Lung (tissue), 12 donors: Measurements from ENCODE around the gene NCAPG. TPM values are rescaled to one million over a fixed set of nuclear protein-coding genes. Genes with fewer than 3 reads are reported as not detected.

Experiments
- ATAC-seq: fragments of 200-7000 bp; cut with Tn5 transposase; one replicate; pipeline ENCODE4 v1.9.1; 2020; ENCODE audit warnings: moderate number of reproducible peaks; ENCODE audit not compliant: insufficient read depth, low FRiP score
- DNase-seq, 3 donors: peaks; one replicate each; pipeline ENCODE4 v3.0.0-alpha.2; 2013 to 2017
- H3K27ac ChIP-seq, 2 donors: one replicate each; pipeline ENCODE4 v1.5.1; 2013; ENCODE audit warnings: mild to moderate bottlenecking in 2 of 2, moderate library complexity in 2 of 2, control low read depth in 1 of 2, inconsistent platforms in 1 of 2, low read depth in 1 of 2, low read length in 1 of 2
- H3K27me3 ChIP-seq, 3 donors: one replicate each; pipeline ENCODE4 v1.5.1; 2013; ENCODE audit warnings: low read length in 2 of 3; ENCODE audit not compliant: control insufficient read depth in 3 of 3, insufficient read depth in 3 of 3
- H3K36me3 ChIP-seq, 4 donors: one replicate each; pipeline ENCODE4 v1.5.1; 2013; ENCODE audit warnings: low read length in 4 of 4, mild to moderate bottlenecking in 1 of 4, moderate library complexity in 1 of 4; ENCODE audit not compliant: control insufficient read depth in 4 of 4, insufficient read depth in 4 of 4
- H3K4me1 ChIP-seq, 5 donors: one replicate each; pipeline ENCODE4 v1.5.1; 2013; ENCODE audit warnings: low read length in 5 of 5, mild to moderate bottlenecking in 2 of 5, moderate library complexity in 1 of 5; ENCODE audit not compliant: control insufficient read depth in 5 of 5, insufficient read depth in 5 of 5
- H3K4me3 ChIP-seq: one replicate; pipeline ENCODE4 v1.5.1; 2013; ENCODE audit warnings: mild to moderate bottlenecking, control low read depth, moderate library complexity
- H3K9ac ChIP-seq, 2 donors: one replicate each; pipeline ENCODE4 v1.5.1; 2013; ENCODE audit warnings: low read length in 2 of 2, control low read depth in 1 of 2; ENCODE audit not compliant: insufficient read depth in 1 of 2
- H3K9me3 ChIP-seq, 4 donors: one replicate each; pipeline ENCODE4 v1.5.1; 2013; ENCODE audit warnings: low read length in 3 of 4, mild to moderate bottlenecking in 1 of 4, moderate library complexity in 1 of 4; ENCODE audit not compliant: control insufficient read depth in 4 of 4, insufficient read depth in 3 of 4
- CTCF ChIP-seq: IDR thresholded peaks from 2 replicates; pipeline ENCODE4 v1.5.1; 2012; ENCODE audit warnings: mild to moderate bottlenecking; ENCODE audit errors: control extremely low read depth, extremely low read depth
- WGBS, 2 donors: extraction: QIAGEN DNeasy Blood & Tissue Kit; methylation state at CpG; one replicate each; pipeline ENCODE4 v1.1.7; 2013; 5-methylcytosine and 5-hydroxymethylcytosine counted together
- polyA plus RNA-seq, 2 donors: library from polyadenylated mRNA; stranded (reverse); fragments of 200-250 nt; gene quantifications; one replicate each; pipeline ENCODE4 v1.2.1, GENCODE V29; 2013
- total RNA-seq, 2 donors: library from RNA; depleted of rRNA in 1 of 2; stranded (reverse); fragments of >200 nt in 1 of 2; gene quantifications; one replicate each; pipeline ENCODE4 v1.2.1, GENCODE V29; 2014 to 2021
- donor health status: control.
- donor health status: control.
- donor health status: Bipolar disorder and iron deficiency.
- donor health status: healthy.
- donor health status: DM: yes; HTN: yes; CAD: no.

Gene NCAPG
- total and polyA plus RNA-seq, 4 donors, result 0.73 to 6.0 (median 1.2) TPM

GRCh38 chr4:17763416-17763815 lies 47.4 kb upstream of the NCAPG start:
- peaks cover 0 to 6% (median 1%) of the 10 kb centered on the region in 4 donors for H3K9me3 ChIP-seq
- H3K4me3 ChIP-seq, result no peak overlapping the region
- TF ChIP-seq CTCF, result no peak
- DNase-seq (no peak), ATAC-seq (no peak)
- no peaks in the 10 kb centered on the region for H3K4me1 ChIP-seq
- H3K36me3 ChIP-seq, result no peaks in the 10 kb centered on the region
- no peak overlapping the region for H3K27ac ChIP-seq
- H3K27me3 ChIP-seq, result no peaks in the 10 kb centered on the region
- H3K9ac ChIP-seq, result no peak overlapping the region
- WGBS, 2 donors, result 95 to 96% methylated on average over 3 of the region's 3 CpGs

GRCh38 chr4:17763931-17764330 lies 46.8 kb upstream of the NCAPG start:
- TF ChIP-seq CTCF, result no peak
- H3K4me3 ChIP-seq, result no peak overlapping the region
- no peak for ATAC-seq

GRCh38 chr4:17765514-17766286 lies 45.1 kb upstream of the NCAPG start:
- no peaks in the 10 kb centered on the region for H3K4me1 ChIP-seq
- H3K9ac ChIP-seq, result no peak overlapping the region
- H3K27ac ChIP-seq, result no peak overlapping the region
- no peaks in the 10 kb centered on the region for H3K36me3 ChIP-seq
- peaks cover 0 to 6% (median 1%) of the 10 kb centered on the region in 4 donors for H3K9me3 ChIP-seq
- no peak overlapping the region for H3K4me3 ChIP-seq
- no peak for ATAC-seq
- no peak for DNase-seq
- TF ChIP-seq CTCF, result no peak
- 45 to 78% methylated on average over 11 of the region's 11 CpGs for WGBS, 2 donors
- H3K27me3 ChIP-seq, result no peaks in the 10 kb centered on the region

More at GRCh38 chr4:17763931-17764330, 46.8 kb upstream of the NCAPG start:
- no peaks in the 10 kb centered on the region for H3K36me3 ChIP-seq
- no peak for DNase-seq
- H3K27ac ChIP-seq, result no peak overlapping the region
- no peaks in the 10 kb centered on the region for H3K4me1 ChIP-seq
- no peaks in the 10 kb centered on the region for H3K27me3 ChIP-seq
- 49 to 75% methylated on average over 5 of the region's 5 CpGs for WGBS, 2 donors
- no peak overlapping the region for H3K9ac ChIP-seq
- H3K9me3 ChIP-seq, result peaks cover 0 to 6% (median 1%) of the 10 kb centered on the region in 4 donors
